Skin epidermis (tissue), 12 donors: ENCODE measurements around the gene SMARCA5.

ENCODE experiments used
- H3K27ac ChIP-seq, 21 experiments: fragments of 200-600 bp; sonication (generic) in 11 of 21; one replicate each; pipeline ENCODE4 v1.5.0; 2020; ENCODE audit warnings: mild to moderate bottlenecking in 3 of 21, inconsistent platforms in 2 of 21, moderate library complexity in 2 of 21
- H3K4me3 ChIP-seq, 7 experiments: fragments of 200-600 bp; sonication (generic) in 2 of 7; one replicate each; pipeline ENCODE4 v1.5.0; 2020; ENCODE audit warnings: inconsistent platforms in 2 of 7, mild to moderate bottlenecking in 2 of 7, moderate library complexity in 1 of 7

SMARCA5 gene

GRCh38 chr4:143599827-143600226 is 86.3 kb downstream of the SMARCA5 start:
- Histone ChIP-seq H3K4me3 (no peak overlapping the region), H3K27ac (no peak overlapping the region)

GRCh38 chr4:143606480-143606879 is 93.0 kb downstream of the SMARCA5 start:
- Histone ChIP-seq H3K27ac (no peak overlapping the region), H3K4me3 (no peak overlapping the region)
